Small intestine (tissue), 7 donors: ENCODE results near the gene PEX1. TPM values are rescaled to one million over a fixed set of nuclear protein-coding genes. Genes with fewer than 3 reads are reported as not detected.

Experiments
- DNase-seq, 2 donors: peaks; one replicate each; pipeline versions ENCODE4 v3.0.0 to v3.0.0-alpha.2; 2013
- FAIRE-seq: peaks from 2 replicates; lab custom pipeline; 2012; peaks lifted over from hg19 to GRCh38; lab: Jason Lieb, UNC
- H3K27ac ChIP-seq, 3 donors: one replicate each; pipeline ENCODE4 v1.5.1; 2013; ENCODE audit warnings: low read length in 2 of 3, mild to moderate bottlenecking in 2 of 3, control low read depth in 1 of 3, inconsistent platforms in 1 of 3, low read depth in 1 of 3, moderate library complexity in 1 of 3
- H3K27me3 ChIP-seq, 3 donors: one replicate each; pipeline ENCODE4 v1.6.1; 2013; ENCODE audit warnings: low read length in 3 of 3, inconsistent platforms in 1 of 3; ENCODE audit not compliant: control insufficient read depth in 3 of 3, insufficient read depth in 3 of 3
- H3K36me3 ChIP-seq, 3 donors: one replicate each; pipeline ENCODE4 v1.6.1; 2013; ENCODE audit warnings: low read length in 3 of 3, inconsistent platforms in 1 of 3, low read depth in 1 of 3, mild to moderate bottlenecking in 1 of 3, moderate library complexity in 1 of 3; ENCODE audit not compliant: control insufficient read depth in 3 of 3, insufficient read depth in 2 of 3
- H3K4me1 ChIP-seq, 3 donors: one replicate each; pipeline ENCODE4 v1.6.1; 2013; ENCODE audit warnings: low read length in 2 of 3, inconsistent platforms in 1 of 3, low read depth in 1 of 3, mild to moderate bottlenecking in 1 of 3, moderate library complexity in 1 of 3; ENCODE audit not compliant: control insufficient read depth in 3 of 3, insufficient read depth in 2 of 3
- H3K4me3 ChIP-seq, 3 donors: one replicate each; pipeline ENCODE4 v1.5.1; 2013; ENCODE audit warnings: low read length in 3 of 3, control low read depth in 1 of 3, inconsistent platforms in 1 of 3, low read depth in 1 of 3, mild to moderate bottlenecking in 1 of 3, moderate library complexity in 1 of 3
- H3K9me3 ChIP-seq, 2 donors: one replicate each; pipeline ENCODE4 v1.6.1; 2013; ENCODE audit warnings: low read depth in 1 of 2, low read length in 1 of 2; ENCODE audit not compliant: control insufficient read depth in 2 of 2, insufficient read depth in 1 of 2
- whole genome bisulfite sequencing, 3 donors: extraction: QIAGEN DNeasy Blood & Tissue Kit; methylation state at CpG; one replicate each; pipeline ENCODE4 v1.1.7; 2013; 5-methylcytosine and 5-hydroxymethylcytosine counted together
- polyA plus RNA-seq, 4 donors: library from polyadenylated mRNA; stranded (reverse) in 3 of 4; unstranded in 1 of 4; fragments of 200-250 nt in 3 of 4; fragments of 120-200 nt in 1 of 4; gene quantifications; one replicate each; pipeline versions ENCODE4 v1.2.1 to v1.2.3, GENCODE V29; 2013
- donor health status: healthy with polysubstance abuse.
- donor health status: control.
- donor health status: control.
- donor health status: Bipolar disorder and iron deficiency.
- donor health status: healthy.

The PEX1 gene
- polyA plus RNA-seq, 4 donors: 9.2 to 36.5 (median 12.0) TPM

DNA sequence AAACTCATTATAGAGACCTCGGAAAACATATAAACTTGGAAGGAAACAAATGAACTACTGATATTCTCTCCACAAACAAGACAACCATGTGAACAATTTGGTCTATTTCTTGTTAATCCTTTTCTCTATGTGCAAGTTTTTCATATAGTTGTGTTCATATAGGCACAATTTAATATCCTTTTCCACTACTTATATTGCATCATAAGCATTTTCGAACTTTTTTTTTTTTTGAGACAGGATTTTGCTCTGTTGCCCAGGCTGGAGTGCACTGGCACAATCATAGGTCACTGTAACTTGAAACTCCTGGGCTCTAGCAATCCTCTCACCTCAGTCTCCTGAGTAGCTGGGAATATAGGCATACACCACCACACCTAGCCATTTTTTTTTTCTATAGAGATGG lies 5.2 kb downstream of the PEX1 start:
- H3K27me3 ChIP-seq: no peaks in the 10 kb centered on the region
- no peaks in the 10 kb centered on the region for H3K9me3 ChIP-seq
- no peak overlapping the region for H3K4me3 ChIP-seq
- 89 to 94% (median 92%) methylated on average over 2 of the region's 2 CpGs for whole genome bisulfite sequencing, 3 donors
- peaks cover 0 to 4% (median 3%) of the 10 kb centered on the region in 3 donors for H3K4me1 ChIP-seq
- H3K36me3 ChIP-seq: peaks cover 0 to 7% (median 7%) of the 10 kb centered on the region in 3 donors
- FAIRE-seq: no peak
- no peak for DNase-seq
- no peak overlapping the region for H3K27ac ChIP-seq

DNA sequence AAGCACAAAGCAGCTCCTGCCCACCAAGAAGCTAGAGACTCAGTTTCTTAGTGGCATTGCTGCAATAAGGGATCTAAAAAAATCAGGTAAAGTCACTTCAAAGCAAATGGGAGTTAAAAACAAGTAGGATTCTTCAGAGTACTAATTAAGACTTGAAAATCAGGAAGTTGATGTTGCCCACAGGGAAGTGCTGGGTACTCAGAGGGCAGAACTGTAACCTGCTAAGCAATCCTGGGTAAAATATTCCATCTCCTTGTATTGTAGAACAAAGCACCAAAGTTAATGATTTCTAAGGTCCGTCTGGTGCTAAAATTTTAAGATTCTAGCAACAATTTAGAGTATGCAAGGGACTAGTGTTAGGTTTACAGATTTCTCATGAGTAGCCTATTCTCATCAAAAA lies 8.3 kb downstream of the PEX1 start:
- Histone ChIP-seq H3K36me3 (peaks cover 2 to 15% (median 14%) of the 10 kb centered on the region in 3 donors), H3K27ac (no peak overlapping the region), H3K27me3 (no peaks in the 10 kb centered on the region), H3K9me3 (no peaks in the 10 kb centered on the region), H3K4me3 (no peak overlapping the region), H3K4me1 (no peaks in the 10 kb centered on the region)
- 72 to 87% (median 84%) methylated on average over 1 of the region's 1 CpG for WGBS, 3 donors
- FAIRE-seq (no peak), DNase-seq (no peak)

DNA sequence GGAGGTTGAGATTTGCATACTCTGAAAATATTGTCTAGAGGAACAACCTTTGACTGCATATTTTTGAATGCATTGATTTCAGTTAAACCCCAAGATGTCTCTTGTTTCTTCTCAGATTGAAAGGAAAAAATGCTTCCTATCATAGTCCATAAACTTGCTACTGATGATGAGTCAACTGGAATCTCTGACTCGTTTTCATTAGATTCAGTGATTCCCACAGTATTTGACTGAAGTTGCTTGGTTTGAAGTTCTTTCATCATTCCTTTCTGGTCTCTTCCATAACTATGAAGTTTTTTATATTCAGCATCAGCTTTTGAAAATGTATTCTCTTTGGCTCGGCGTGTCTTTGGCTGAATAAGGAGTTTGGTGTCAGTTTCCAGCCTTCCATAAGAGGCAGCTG lies 10.7 kb downstream of the PEX1 start:
- WGBS, 3 donors: 87 to 94% (median 90%) methylated on average over 3 of the region's 3 CpGs
- FAIRE-seq: no peak
- H3K9me3 ChIP-seq: no peaks in the 10 kb centered on the region

GRCh38 chr7:92513167-92513902 lies 15.0 kb downstream of the PEX1 start:
- Histone ChIP-seq H3K27me3 (no peaks in the 10 kb centered on the region), H3K4me1 (no peaks in the 10 kb centered on the region), H3K4me3 (no peak overlapping the region), H3K27ac (no peak overlapping the region), H3K9me3 (no peaks in the 10 kb centered on the region), H3K36me3 (peaks cover 2 to 17% (median 7%) of the 10 kb centered on the region in 3 donors)
- WGBS, 3 donors: 63 to 64% (median 64%) methylated on average over 3 of the region's 3 CpGs
- FAIRE-seq (no peak), DNase-seq (no peak)

More for the DNA sequence above, 10.7 kb downstream of the PEX1 start:
- no peak for DNase-seq
- Histone ChIP-seq H3K4me1 (no peaks in the 10 kb centered on the region), H3K27ac (no peak overlapping the region), H3K27me3 (no peaks in the 10 kb centered on the region), H3K4me3 (no peak overlapping the region), H3K36me3 (peaks cover 2 to 17% (median 15%) of the 10 kb centered on the region in 3 donors)

- Histone ChIP-seq H3K4me3 (no peak overlapping the region), H3K4me1 (no peaks in the 10 kb centered on the region), H3K27ac (no peak overlapping the region), H3K9me3 (no peaks in the 10 kb centered on the region), H3K36me3 (peaks cover 0 to 20% (median 3%) of the 10 kb centered on the region in 3 donors), H3K27me3 (no peaks in the 10 kb centered on the region)
- WGBS, 3 donors: 96 to 99% (median 98%) methylated on average over 5 of the region's 5 CpGs
- DNase-seq (no peak), FAIRE-seq (peak; percentile 86)
These were observed 19.4 kb downstream of the PEX1 start for GRCh38 chr7:92508946-92509345.

DNA sequence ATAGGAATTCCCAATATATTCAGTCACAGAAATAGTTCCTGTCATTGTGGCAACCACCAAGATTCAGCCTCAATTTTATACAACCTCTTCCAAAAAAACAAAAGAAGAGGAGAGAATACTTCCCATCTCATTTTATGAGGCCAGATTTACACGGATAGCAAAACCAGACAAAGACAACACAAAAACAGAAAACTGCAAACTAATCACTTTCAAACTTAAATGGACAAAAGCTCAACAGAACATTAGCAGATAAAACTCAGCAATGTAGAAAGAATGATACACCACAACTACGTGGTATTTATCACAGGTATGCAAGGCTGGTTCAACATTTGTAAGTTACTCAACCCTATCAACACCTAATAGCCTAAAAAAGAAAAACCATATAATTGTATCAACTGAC lies 22.0 kb downstream of the PEX1 start:
- no peak for DNase-seq
- 84 to 93% (median 90%) methylated on average over 2 of the region's 2 CpGs for WGBS, 3 donors
- no peak for FAIRE-seq

GRCh38 chr7:92504563-92504962 lies 23.8 kb downstream of the PEX1 start:
- Histone ChIP-seq H3K4me1 (no peaks in the 10 kb centered on the region), H3K27ac (no peak overlapping the region), H3K36me3 (peaks cover 3 to 21% (median 3%) of the 10 kb centered on the region in 3 donors), H3K4me3 (no peak overlapping the region), H3K27me3 (no peaks in the 10 kb centered on the region), H3K9me3 (no peaks in the 10 kb centered on the region)
- no peak for FAIRE-seq
- DNase-seq: no peak
- 91 to 95% (median 94%) methylated on average over 3 of the region's 3 CpGs for WGBS, 3 donors

More for the DNA sequence above, 22.0 kb downstream of the PEX1 start:
- H3K27ac ChIP-seq: no peak overlapping the region
- no peaks in the 10 kb centered on the region for H3K9me3 ChIP-seq
- no peak overlapping the region for H3K4me3 ChIP-seq
- no peaks in the 10 kb centered on the region for H3K4me1 ChIP-seq
- H3K36me3 ChIP-seq: peaks cover 0 to 21% (median 3%) of the 10 kb centered on the region in 3 donors
- H3K27me3 ChIP-seq: no peaks in the 10 kb centered on the region

- H3K27me3 ChIP-seq: no peaks in the 10 kb centered on the region
- FAIRE-seq (no peak), DNase-seq (no peak)
- H3K36me3 ChIP-seq: peaks cover 5 to 21% (median 5%) of the 10 kb centered on the region in 3 donors
- H3K4me1 ChIP-seq: no peaks in the 10 kb centered on the region
- H3K27ac ChIP-seq: no peak overlapping the region
- no peak overlapping the region for H3K4me3 ChIP-seq
- 84 to 97% (median 84%) methylated on average over 2 of the region's 2 CpGs for WGBS, 3 donors
- H3K9me3 ChIP-seq: no peaks in the 10 kb centered on the region
These were observed 24.6 kb downstream of the PEX1 start for GRCh38 chr7:92503767-92504166.
